ENCODE data around the gene NUTM1. TPM values are rescaled to one million over a fixed set of nuclear protein-coding genes. Genes with fewer than 3 reads are reported as not detected.

NUTM1 gene
- under 1 TPM in 1 of 4 donors, not detected in 3; 0.10 TPM for total RNA-seq

GRCh38 chr15:34342737-34343575 lies at the start of gene NUTM1, which contains the start of gene NOP10:
Gene NUTM1 (plus strand): TSS chr15:34343315. CDS start chr15:34343697, 382 bp downstream.
Gene NOP10 (minus strand): TSS chr15:34343136. CDS start chr15:34343073, 63 bp downstream.
- no peaks in the 10 kb centered on the region for H3K9me3 ChIP-seq
- DNase-seq (ENCODE audit: low spot score in 2 of 2): peak; percentile 95
- H3K27ac ChIP-seq: peak within 1 kb of the TSS; percentile 90
- H3K4me3 ChIP-seq: peak within 1 kb of the TSS; percentile 72
- peaks cover 18% of the 10 kb centered on the region for H3K36me3 ChIP-seq
- H3K27me3 ChIP-seq: no peaks in the 10 kb centered on the region
- H3K4me1 ChIP-seq: peaks cover 30% of the 10 kb centered on the region
- TF ChIP-seq EP300 (IDR thresholded peaks at IDR 0.05) (no peak), POLR2A (IDR thresholded peaks at IDR 0.05) (peak in 1 of 2 donors; percentile 53), POLR2AphosphoS5 (IDR thresholded peaks at IDR 0.05) (peak; percentile 65 to 90 (median 83)), CTCF (IDR thresholded peaks at IDR 0.05) (peak; percentile 92 to 96)
- WGBS: 2% methylated on average over 38 of the region's 38 CpGs

GRCh38 chr15:34297059-34297458 lies 46.1 kb upstream of the NUTM1 start:
- no peak for DNase-seq (ENCODE audit: low spot score in 2 of 2)
- Histone ChIP-seq H3K36me3 (no peaks in the 10 kb centered on the region), H3K27ac (no peak overlapping the region), H3K9me3 (no peaks in the 10 kb centered on the region), H3K27me3 (no peaks in the 10 kb centered on the region), H3K4me3 (no peak overlapping the region), H3K4me1 (peaks cover 3% of the 10 kb centered on the region)
- TF ChIP-seq CTCF (IDR thresholded peaks at IDR 0.05): no peak
- TF ChIP-seq EP300 (IDR thresholded peaks at IDR 0.05): no peak
- TF ChIP-seq POLR2AphosphoS5 (IDR thresholded peaks at IDR 0.05): no peak
- TF ChIP-seq POLR2A (IDR thresholded peaks at IDR 0.05): no peak
- 7% methylated on average over 1 of the region's 1 CpG for WGBS

- 100% methylated on average over 3 of the region's 3 CpGs for WGBS
- H3K27me3 ChIP-seq: no peaks in the 10 kb centered on the region
- no peak for DNase-seq (ENCODE audit: low spot score in 2 of 2)
- H3K9me3 ChIP-seq: no peaks in the 10 kb centered on the region
- H3K36me3 ChIP-seq: no peaks in the 10 kb centered on the region
- peaks cover 3% of the 10 kb centered on the region for H3K4me1 ChIP-seq
- TF ChIP-seq POLR2AphosphoS5 (IDR thresholded peaks at IDR 0.05) (no peak), EP300 (IDR thresholded peaks at IDR 0.05) (no peak), POLR2A (IDR thresholded peaks at IDR 0.05) (no peak), CTCF (IDR thresholded peaks at IDR 0.05) (no peak)
- H3K4me3 ChIP-seq: no peak overlapping the region
- no peak overlapping the region for H3K27ac ChIP-seq
Observed at GRCh38 chr15:34301058-34301457, 42.1 kb upstream of the NUTM1 start.

- Histone ChIP-seq H3K27ac (no peak overlapping the region), H3K27me3 (no peaks in the 10 kb centered on the region), H3K4me1 (no peaks in the 10 kb centered on the region), H3K36me3 (no peaks in the 10 kb centered on the region), H3K9me3 (no peaks in the 10 kb centered on the region), H3K4me3 (no peak overlapping the region)
- DNase-seq (ENCODE audit: low spot score in 2 of 2): no peak
- TF ChIP-seq POLR2AphosphoS5 (IDR thresholded peaks at IDR 0.05): no peak
- no peak for TF ChIP-seq POLR2A (IDR thresholded peaks at IDR 0.05)
- TF ChIP-seq EP300 (IDR thresholded peaks at IDR 0.05): no peak
- no peak for TF ChIP-seq CTCF (IDR thresholded peaks at IDR 0.05)
Observed at GRCh38 chr15:34304613-34305012, 38.5 kb upstream of the NUTM1 start.

- WGBS: 88% methylated on average over 1 of the region's 1 CpG
- no peak overlapping the region for H3K4me3 ChIP-seq
- DNase-seq (ENCODE audit: low spot score in 2 of 2): no peak
Observed at GRCh38 chr15:34311563-34311962, 31.6 kb upstream of the NUTM1 start.

More at GRCh38 chr15:34311563-34311962, 31.6 kb upstream of the NUTM1 start:
- TF ChIP-seq CTCF (IDR thresholded peaks at IDR 0.05) (no peak), EP300 (IDR thresholded peaks at IDR 0.05) (no peak), POLR2A (IDR thresholded peaks at IDR 0.05) (no peak), POLR2AphosphoS5 (IDR thresholded peaks at IDR 0.05) (no peak)
- Histone ChIP-seq H3K4me1 (peaks cover 6% of the 10 kb centered on the region), H3K36me3 (no peaks in the 10 kb centered on the region), H3K27ac (no peak overlapping the region), H3K9me3 (no peaks in the 10 kb centered on the region), H3K27me3 (no peaks in the 10 kb centered on the region)
